K562 (cell line): Measurements from ENCODE around the gene PIK3R2. TPM values are rescaled to one million over a fixed set of nuclear protein-coding genes. Genes with fewer than 3 reads are reported as not detected.

Experiments
- ATAC-seq: fragments of 200-7000 bp; cut with Tn5 transposase; 3 replicates; pipeline ENCODE4 v1.9.1; 2020; ENCODE audit warnings: moderate library complexity
- BruUV-seq: library from RNA; stranded (reverse); fragments of 400-500 nt; replicated peaks from 2 replicates; lab custom pipeline; 2021; lab: Mats Ljungman, UMichigan
- CTCF ChIA-PET: fragments of 300-600 bp; formaldehyde crosslinking; extraction: SDS; loops from one replicate; lab custom pipeline; 2021; ENCODE audit warnings: low intra/inter-chr PET ratio; lab: Yijun Ruan, JAX
- POLR2A ChIA-PET: fragments of 300-600, 350-650 bp; sonication (Branson Sonifier 250); formaldehyde crosslinking; extraction: SDS; loops from one replicate; lab custom pipeline; 2021; ENCODE audit warnings: antibody characterized with exemption, inconsistent platforms; lab: Yijun Ruan, JAX
- DNase-seq, 4 experiments: peaks; one replicate each; pipeline versions ENCODE4 v3.0.0 to v3.0.0-alpha.2; 2011 to 2018; ENCODE audit warnings: low spot score in 3 of 4, mixed read lengths in 3 of 4; ENCODE audit errors: extremely low read depth in 1 of 4
- FAIRE-seq: peaks from 2 replicates; lab custom pipeline; 2011; peaks lifted over from hg19 to GRCh38; lab: Jason Lieb, UNC
- H2AFZ ChIP-seq: 2 replicates; pipeline ENCODE4 v1.6.0; 2011; ENCODE audit warnings: low read depth, low read length, control low read depth, inconsistent platforms
- H3K27ac ChIP-seq: fragments of 200-600 bp; 3 replicates; pipeline ENCODE4 v1.8.0; 2011; ENCODE audit warnings: low read depth, mild to moderate bottlenecking, control low read depth, inconsistent platforms, low read length, moderate library complexity, mixed read lengths; ENCODE audit errors: extremely low read depth
- H3K27me3 ChIP-seq, 2 experiments: fragments of 300-600 bp in 1 of 2; 2 replicates in 1 of 2; 3 replicates in 1 of 2; pipeline versions ENCODE4 v1.6.0 to v1.8.0; 2011; ENCODE audit warnings: inconsistent platforms in 2 of 2, low read length in 2 of 2, mild to moderate bottlenecking in 1 of 2, mixed read lengths in 1 of 2, moderate library complexity in 1 of 2; ENCODE audit not compliant: control insufficient read depth in 2 of 2, insufficient read depth in 2 of 2
- H3K36me3 ChIP-seq: fragments of 300-600 bp; 3 replicates; pipeline ENCODE4 v1.8.0; 2011; ENCODE audit warnings: mild to moderate bottlenecking, low read length, inconsistent platforms; ENCODE audit not compliant: control insufficient read depth, insufficient read depth
- H3K4me1 ChIP-seq, 2 experiments: fragments of 200-600 bp in 1 of 2; replicated peaks in 1 of 2; 2 replicates in 1 of 2; 3 replicates in 1 of 2; pipeline versions ENCODE4 v1.5.1 to v1.8.0; 2011; ENCODE audit warnings: inconsistent platforms in 2 of 2, low read length in 2 of 2, mild to moderate bottlenecking in 1 of 2, mixed read lengths in 1 of 2, moderate library complexity in 1 of 2; ENCODE audit not compliant: control insufficient read depth in 2 of 2, insufficient read depth in 2 of 2
- H3K4me2 ChIP-seq: 2 replicates; pipeline ENCODE4 v1.6.1; 2011; ENCODE audit warnings: low read length, control low read depth, inconsistent platforms, mixed read lengths; ENCODE audit not compliant: insufficient read depth
- H3K4me3 ChIP-seq: fragments of 200-600 bp; sonication (generic), shearing (Covaris generic); 2 replicates; pipeline ENCODE4 v1.5.1; 2016; ENCODE audit warnings: control low read depth, inconsistent platforms
- H3K79me2 ChIP-seq: fragments of 200-600 bp; 3 replicates; pipeline ENCODE4 v1.8.0; 2011; ENCODE audit warnings: low read length, inconsistent platforms; ENCODE audit not compliant: control insufficient read depth, insufficient read depth
- H3K9ac ChIP-seq, 2 experiments: 2 replicates each; pipeline versions ENCODE4 v1.6.0 to v1.6.1; 2011; ENCODE audit warnings: low read depth in 2 of 2, low read length in 2 of 2, control low read depth in 1 of 2, inconsistent platforms in 1 of 2, mild to moderate bottlenecking in 1 of 2, mixed read lengths in 1 of 2; ENCODE audit not compliant: insufficient read depth in 1 of 2
- H3K9me1 ChIP-seq: one replicate; pipeline ENCODE4 v1.6.0; 2011; ENCODE audit warnings: inconsistent platforms, mild to moderate bottlenecking, low read length, moderate library complexity; ENCODE audit not compliant: control insufficient read depth, insufficient read depth
- H3K9me3 ChIP-seq: replicated peaks from 2 replicates; pipeline ENCODE4 v1.5.1; 2011; ENCODE audit warnings: low read depth, low read length, inconsistent platforms; ENCODE audit not compliant: control insufficient read depth, insufficient read depth
- H4K20me1 ChIP-seq: replicated peaks from 2 replicates; pipeline ENCODE4 v1.6.1; 2011; ENCODE audit warnings: low read length, inconsistent platforms, mixed read lengths; ENCODE audit not compliant: control insufficient read depth, insufficient read depth
- CBFB ChIP-seq: sonication (generic); formaldehyde crosslinking; IDR thresholded peaks from 2 replicates; pipeline ENCODE4 v1.4.0; 2020; ENCODE audit warnings: mild to moderate bottlenecking, missing genetic modification reagents
- EP400 ChIP-seq: fragments of 450-650 bp; IDR thresholded peaks from 2 replicates; pipeline ENCODE4 v1.6.1; 2017; ENCODE audit warnings: antibody characterized with exemption, mild to moderate bottlenecking, moderate library complexity
- ERF ChIP-seq: fragments of 450-650 bp; formaldehyde crosslinking; IDR thresholded peaks from 2 replicates; pipeline ENCODE4 v1.4.0; 2020; ENCODE audit warnings: mild to moderate bottlenecking, mixed read lengths
- FOSL1 ChIP-seq: fragments of 200-800 bp; sonication (Bioruptor generic); conservative IDR thresholded peaks from 2 replicates; pipeline ENCODE4 v1.6.1; 2016; ENCODE audit warnings: missing genetic modification characterization, missing compliant biosample characterization
- FOXK1 ChIP-seq: sonication (generic); formaldehyde crosslinking; IDR thresholded peaks from 2 replicates; pipeline ENCODE4 v1.8.0; 2022; ENCODE audit warnings: missing genetic modification reagents, mild to moderate bottlenecking, borderline replicate concordance
- NFIC ChIP-seq: fragments of 450-650 bp; IDR thresholded peaks from 2 replicates; pipeline ENCODE4 v1.6.1; 2017; ENCODE audit warnings: mild to moderate bottlenecking, inconsistent platforms
- NR2C1 ChIP-seq, 2 experiments: fragments of 450-650 bp; IDR thresholded peaks; 2 replicates each; pipeline ENCODE4 v1.6.1; 2017; ENCODE audit warnings: mild to moderate bottlenecking in 2 of 2, antibody characterized with exemption in 1 of 2, inconsistent platforms in 1 of 2, missing compliant biosample characterization in 1 of 2, missing genetic modification characterization in 1 of 2
- NR2C2 ChIP-seq, 2 experiments: fragments of 200-800 bp in 1 of 2; sonication (Bioruptor generic) in 1 of 2; sonication (generic) in 1 of 2; formaldehyde crosslinking in 1 of 2; IDR thresholded peaks; 2 replicates each; pipeline versions ENCODE4 v1.6.1 to v1.8.0; 2016 to 2022; ENCODE audit warnings: mild to moderate bottlenecking in 1 of 2, missing compliant biosample characterization in 1 of 2, missing genetic modification characterization in 1 of 2, missing genetic modification reagents in 1 of 2
- PML ChIP-seq: IDR thresholded peaks from 2 replicates; pipeline ENCODE4 v1.6.1; 2012; ENCODE audit warnings: low read length, inconsistent platforms
- PTBP1 ChIP-seq: fragments of 200-400 bp; formaldehyde crosslinking; IDR thresholded peaks from 2 replicates; pipeline ENCODE4 v1.6.1; 2017; ENCODE audit warnings: low read depth, low read length
- RB1 ChIP-seq: fragments of 450-650 bp; IDR thresholded peaks from 2 replicates; pipeline ENCODE4 v1.6.1; 2017; ENCODE audit warnings: low read depth, mild to moderate bottlenecking
- RBFOX2 ChIP-seq: fragments of 200-400 bp; formaldehyde crosslinking; IDR thresholded peaks from 2 replicates; pipeline ENCODE4 v1.6.1; 2017; ENCODE audit warnings: low read depth, mild to moderate bottlenecking, low read length, moderate library complexity
- RBM25 ChIP-seq: fragments of 200-400 bp; formaldehyde crosslinking; IDR thresholded peaks from 2 replicates; pipeline ENCODE4 v1.6.1; 2018; ENCODE audit warnings: low read length, low read depth, moderate library complexity; ENCODE audit not compliant: severe bottlenecking
- SREBF2 ChIP-seq: sonication (generic); formaldehyde crosslinking; IDR thresholded peaks from 2 replicates; pipeline ENCODE4 v1.4.0; 2020; ENCODE audit warnings: mild to moderate bottlenecking, missing genetic modification reagents
- TEAD1 ChIP-seq, 2 experiments: fragments of 450-650 bp in 1 of 2; sonication (generic) in 1 of 2; formaldehyde crosslinking; IDR thresholded peaks; 2 replicates each; pipeline versions ENCODE4 v1.4.0 to v1.8.0; 2020 to 2022; ENCODE audit warnings: mild to moderate bottlenecking in 2 of 2, missing genetic modification reagents in 1 of 2
- TEAD4 ChIP-seq, 2 experiments: sonication (generic) in 1 of 2; formaldehyde crosslinking in 1 of 2; IDR thresholded peaks; 2 replicates each; pipeline versions ENCODE4 v1.6.1 to v1.8.0; 2012 to 2022; ENCODE audit warnings: borderline replicate concordance in 1 of 2, inconsistent platforms in 1 of 2, low read length in 1 of 2, mild to moderate bottlenecking in 1 of 2, missing genetic modification reagents in 1 of 2
- ZNF143 ChIP-seq: sonication (generic); formaldehyde crosslinking; IDR thresholded peaks from 2 replicates; pipeline ENCODE4 v1.9.0; 2022; ENCODE audit warnings: mild to moderate bottlenecking, missing genetic modification reagents
- ZNF232 ChIP-seq: sonication (generic); formaldehyde crosslinking; IDR thresholded peaks from 2 replicates; pipeline ENCODE4 v1.8.0; 2022; ENCODE audit warnings: mild to moderate bottlenecking, missing genetic modification reagents
- ZNF239 ChIP-seq: fragments of 250-450 bp; sonication (Bioruptor Pico); IDR thresholded peaks from 2 replicates; pipeline ENCODE4 v1.4.0; 2020; ENCODE audit warnings: mild to moderate bottlenecking
- ZNF431 ChIP-seq: sonication (generic); formaldehyde crosslinking; IDR thresholded peaks from 2 replicates; pipeline ENCODE4 v1.8.0; 2022; ENCODE audit warnings: mild to moderate bottlenecking, missing genetic modification reagents
- ZNF589 ChIP-seq: fragments of 200-800 bp; sonication (Bioruptor generic); IDR thresholded peaks from 2 replicates; pipeline ENCODE4 v1.6.1; 2016; ENCODE audit warnings: low read depth, missing genetic modification characterization, missing compliant biosample characterization
- ZNF785 ChIP-seq: fragments of 250-450 bp; sonication (Bioruptor Pico); IDR thresholded peaks from 2 replicates; pipeline ENCODE4 v1.4.0; 2020; ENCODE audit warnings: mild to moderate bottlenecking
- WGBS: fragments of 100-300 bp; shearing (Covaris generic); methylation state at CpG from one replicate; pipeline ENCODE4 v1.1.6; 2016; ENCODE audit warnings: low coverage, mixed read lengths; ENCODE audit not compliant: insufficient coverage; ENCODE audit errors: missing lambda C conversion rate; 5-methylcytosine and 5-hydroxymethylcytosine counted together
- in situ Hi-C: fragments of 300-500 bp; cut with MboI; formaldehyde crosslinking; loops from 4 replicates; pipeline ENCODE4 v1.15.0; 2018; ENCODE audit warnings: inconsistent platforms, mixed read lengths
- intact Hi-C: fragments of 100-400 bp; cut with micrococcal nuclease; formaldehyde crosslinking; loops from 2 replicates; pipeline ENCODE4 v1.14.2; 2022
- polyA plus RNA-seq, 8 experiments: library from polyadenylated mRNA; depleted of rRNA in 4 of 8; stranded (reverse) in 5 of 8; unstranded in 3 of 8; fragments of >200 nt; fragmentation: Nextera tagmentation in 2 of 8; fragmentation: Illumina TruSeq in 1 of 8; extraction: Ambion mirVana in 2 of 8; extraction: Trizol in 1 of 8; gene quantifications; 2 replicates each; pipeline versions ENCODE4 v1.2.1 to v1.2.3, GENCODE V29; 2011 to 2014; ENCODE audit warnings: inconsistent platforms in 1 of 8, missing spikeins in 1 of 8
- total RNA-seq, 7 experiments: library from RNA; depleted of rRNA in 6 of 7; stranded (reverse); fragments of >200 nt in 6 of 7; fragmentation: Illumina TruSeq in 2 of 7; extraction: Trizol in 2 of 7; gene quantifications; 2 replicates each; pipeline versions ENCODE4 v1.2.1 to v1.2.3, GENCODE V29; 2011 to 2021; ENCODE audit warnings: low replicate concordance in 1 of 7

The PIK3R2 gene
- total and polyA plus RNA-seq, 9 of the 15 experiments (the other 6 are each of a cell fraction or from before 2014, with no cell fraction given), result 0.39 to 37.9 (median 5.3) TPM

DNA sequence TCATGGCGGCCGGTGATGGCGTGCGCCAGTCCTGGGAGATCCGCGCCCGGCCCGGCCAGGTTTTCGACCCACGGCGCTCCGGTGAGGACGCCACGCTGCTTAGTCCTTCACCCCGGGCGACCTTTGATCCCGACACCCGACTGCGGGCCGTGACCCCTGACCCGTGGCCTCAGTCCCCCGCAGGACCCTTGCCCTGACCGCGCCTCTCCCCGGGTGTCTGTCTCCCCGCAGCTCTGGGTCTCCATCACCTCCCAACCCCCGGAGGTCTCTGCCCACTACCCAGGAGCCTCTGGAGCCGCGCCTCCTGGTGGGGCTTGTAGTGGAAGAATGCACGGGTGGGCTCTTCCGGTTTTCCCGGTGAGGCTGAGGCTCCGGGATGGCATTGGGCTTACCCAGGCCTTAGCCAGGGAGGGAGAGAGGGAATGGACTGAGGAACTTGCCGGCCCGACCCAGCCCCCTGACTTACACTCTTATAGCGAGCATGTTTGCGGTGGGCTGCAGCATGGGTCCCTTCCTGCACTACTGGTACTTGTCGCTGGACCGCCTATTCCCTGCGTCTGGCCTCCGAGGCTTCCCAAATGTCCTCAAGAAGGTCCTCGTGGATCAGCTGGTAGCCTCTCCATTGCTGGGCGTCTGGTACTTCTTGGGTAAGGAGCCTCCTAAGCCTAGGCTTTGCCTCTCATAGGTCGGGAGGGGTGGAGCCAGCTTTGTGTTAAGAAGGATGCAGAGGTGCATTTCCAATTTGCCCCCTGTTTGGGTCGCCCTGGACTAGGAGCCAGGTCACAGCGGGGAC is 40.6 kb downstream of the PIK3R2 start:
- intact Hi-C loops (no loop called here), in situ Hi-C loops (no loop called here)
- Histone ChIP-seq H3K4me2 (peak overlapping the region; percentile 94), H3K4me3 (peak overlapping the region; percentile 89), H3K9ac (peak overlapping the region; percentile 69 to 96), H3K79me2 (peaks cover 18% of the 10 kb centered on the region), H4K20me1 (peaks cover 6% of the 10 kb centered on the region; the same call in 1 of the 2 replicates), H2AFZ (peak overlapping the region; percentile 57), H3K27ac (peak overlapping the region; percentile 80), H3K36me3 (peaks cover 33% of the 10 kb centered on the region; the same call in 2 of the 3 replicates), H3K9me3 (no peaks in the 10 kb centered on the region), H3K9me1 (no peaks in the 10 kb centered on the region), H3K27me3 (no peaks in the 10 kb centered on the region), H3K4me1 (peaks cover 17 to 43% of the 10 kb centered on the region in 2 experiments; a peak in 4 of 5 replicates)
- peak in 3 of 4 experiments; percentile 49 to 56 (median 51) for DNase-seq
- BruUV-seq, result TSS peak; percentile 75
- peak; percentile 66 for FAIRE-seq
- ATAC-seq, result peak; percentile 8
- ChIA-PET POLR2A (interaction anchor here (0.6 to 2.3 kb wide), 13 partner anchors 10 to 291 kb away, joined by 3 to 11 read pairs (median 5); partner anchors contain the start of gene JUND), CTCF (no interaction called here)
- WGBS, result under 1% methylated on average over 45 of the region's 46 CpGs
- TF ChIP-seq ERF (CRISPR knock-in tag) (0 out of 2 replicates have a peak, but pooled peaks have one; percentile 1), NFIC (0 out of 2 replicates have a peak, but pooled peaks have one; percentile 14), PTBP1 (peak; percentile 88; the same call in 1 of the 2 replicates), RB1 (0 out of 2 replicates have a peak, but pooled peaks have one; percentile 4), FOXK1 (CRISPR knock-in tag) (peak; percentile 86), SREBF2 (CRISPR knock-in tag) (no peak), NR2C1 (IDR thresholded peaks at IDR 0.05) (peak; percentile 93), NR2C1 (tag; IDR thresholded peaks at IDR 0.05) (peak; percentile 93), ZNF232 (0 out of 2 replicates have a peak, but pooled peaks have one; percentile 33), TEAD4 (IDR thresholded peaks at IDR 0.05; ENCODE audit: low read length) (no peak), TEAD4 (CRISPR knock-in tag; IDR thresholded peaks at IDR 0.05; ENCODE audit: borderline replicate concordance) (no peak), ZNF431 (0 out of 2 replicates have a peak, but pooled peaks have one; percentile 14), ZNF785 (CRISPR knock-in tag) (no peak), ZNF589 (no peak), RBM25 (peak; percentile 65), RBFOX2 (peak; percentile 68), ZNF239 (CRISPR knock-in tag) (0 out of 2 replicates have a peak, but pooled peaks have one; percentile 24), FOSL1 (tag) (0 out of 2 replicates have a peak, but pooled peaks have one; percentile 29), ZNF143 (CRISPR knock-in tag) (0 out of 2 replicates have a peak, but pooled peaks have one; percentile 47), CBFB (CRISPR knock-in tag) (0 out of 2 replicates have a peak, but pooled peaks have one; percentile 13), NR2C2 (CRISPR knock-in tag; IDR thresholded peaks at IDR 0.05) (peak; percentile 75), NR2C2 (tag; IDR thresholded peaks at IDR 0.05) (peak; percentile 95), EP400 (peak; percentile 80), TEAD1 (CRISPR knock-in tag; IDR thresholded peaks at IDR 0.05) (0 out of 4 replicates have a peak, but pooled peaks of 1 of the 2 experiments have one; percentile 37), PML (peak; percentile 51; the same call in 1 of the 2 replicates)
